AG09319 (cell line): ENCODE results near the gene COL4A2.

Experiments
- DNase-seq: peaks from one replicate; pipeline ENCODE4 v3.0.0-alpha.2; 2010; ENCODE audit warnings: low read depth; ENCODE audit errors: extremely low read depth
- TF ChIP-seq, protein P1 (sequence below): IDR thresholded peaks from 2 replicates; pipeline ENCODE4 v1.5.1; 2011; ENCODE audit warnings: low read depth, mild to moderate bottlenecking, inconsistent platforms, low read length, moderate library complexity

COL4A2 gene

DNA sequence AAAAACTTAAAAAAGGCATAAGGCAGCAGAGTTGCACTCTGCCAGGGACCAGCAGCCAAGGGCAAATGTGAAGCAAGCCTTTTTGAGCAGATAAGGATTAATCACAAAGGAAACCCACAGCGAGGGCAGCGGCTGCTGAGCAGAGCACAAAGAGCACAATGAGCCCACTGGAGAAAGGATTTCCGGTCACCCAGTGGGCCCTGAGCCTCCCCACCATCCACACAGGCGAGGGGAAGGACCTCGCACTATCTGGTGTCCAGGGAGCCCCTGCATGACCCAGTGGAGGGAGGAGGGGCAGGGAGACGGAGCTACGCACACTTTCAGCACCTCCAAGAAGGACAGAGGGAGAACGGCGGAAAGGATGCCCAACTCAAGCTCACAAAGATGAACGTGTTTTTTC lies 40.1 kb upstream of the COL4A2 start:
- no peak for DNase-seq
- TF ChIP-seq, protein P1, sequence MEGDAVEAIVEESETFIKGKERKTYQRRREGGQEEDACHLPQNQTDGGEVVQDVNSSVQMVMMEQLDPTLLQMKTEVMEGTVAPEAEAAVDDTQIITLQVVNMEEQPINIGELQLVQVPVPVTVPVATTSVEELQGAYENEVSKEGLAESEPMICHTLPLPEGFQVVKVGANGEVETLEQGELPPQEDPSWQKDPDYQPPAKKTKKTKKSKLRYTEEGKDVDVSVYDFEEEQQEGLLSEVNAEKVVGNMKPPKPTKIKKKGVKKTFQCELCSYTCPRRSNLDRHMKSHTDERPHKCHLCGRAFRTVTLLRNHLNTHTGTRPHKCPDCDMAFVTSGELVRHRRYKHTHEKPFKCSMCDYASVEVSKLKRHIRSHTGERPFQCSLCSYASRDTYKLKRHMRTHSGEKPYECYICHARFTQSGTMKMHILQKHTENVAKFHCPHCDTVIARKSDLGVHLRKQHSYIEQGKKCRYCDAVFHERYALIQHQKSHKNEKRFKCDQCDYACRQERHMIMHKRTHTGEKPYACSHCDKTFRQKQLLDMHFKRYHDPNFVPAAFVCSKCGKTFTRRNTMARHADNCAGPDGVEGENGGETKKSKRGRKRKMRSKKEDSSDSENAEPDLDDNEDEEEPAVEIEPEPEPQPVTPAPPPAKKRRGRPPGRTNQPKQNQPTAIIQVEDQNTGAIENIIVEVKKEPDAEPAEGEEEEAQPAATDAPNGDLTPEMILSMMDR: no peak

DNA sequence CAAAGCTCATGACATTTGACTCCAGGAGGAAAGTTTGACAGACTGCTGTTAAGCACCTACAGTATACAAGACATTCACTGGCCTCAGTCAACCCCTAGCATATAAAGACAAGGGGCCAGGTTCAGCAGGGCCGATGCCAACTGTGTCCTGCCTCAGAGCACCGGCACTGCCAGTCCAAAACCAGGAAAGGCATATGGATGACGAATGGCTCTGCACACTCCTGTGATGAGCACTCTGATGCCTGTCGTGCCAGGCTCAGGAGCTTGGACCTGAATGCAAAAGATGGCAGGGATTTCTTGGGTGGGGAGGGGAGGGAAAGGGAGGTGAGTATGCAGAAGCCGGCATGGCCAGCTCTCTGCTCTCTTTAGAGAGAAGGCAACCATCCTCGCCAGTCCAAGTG lies 39.0 kb upstream of the COL4A2 start:
- TF ChIP-seq, protein P1: no peak
- DNase-seq: no peak

DNA sequence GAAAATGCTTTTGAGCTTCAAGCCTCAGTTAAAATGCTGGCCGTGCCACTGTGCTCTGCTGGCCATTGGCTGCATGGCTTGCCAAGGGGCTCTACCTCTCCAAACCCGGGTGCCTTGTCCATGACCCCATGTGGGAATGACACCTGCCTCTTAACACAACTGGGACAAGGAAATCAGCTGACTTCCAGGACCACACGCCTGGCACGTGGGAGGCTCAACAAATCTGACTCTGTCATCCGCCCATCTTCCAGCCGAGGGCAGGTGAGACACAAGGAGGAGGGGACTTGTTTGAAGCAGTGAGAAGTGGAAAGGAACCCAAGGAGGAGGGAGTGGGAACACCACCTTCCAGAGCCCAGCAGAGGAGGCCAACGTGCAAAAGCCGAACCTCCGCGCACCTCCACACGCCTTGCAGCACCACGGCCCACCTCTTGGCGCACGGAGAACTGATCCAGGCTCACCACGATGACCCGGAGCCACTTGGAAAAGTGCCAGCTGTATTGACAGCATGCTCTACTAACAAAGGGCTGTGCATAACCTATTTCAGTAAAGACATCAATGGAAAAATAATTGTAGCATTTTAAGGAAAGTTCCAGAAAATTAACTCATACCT lies 38.4 kb upstream of the COL4A2 start:
- TF ChIP-seq, protein P1: no peak
- DNase-seq: no peak

DNA sequence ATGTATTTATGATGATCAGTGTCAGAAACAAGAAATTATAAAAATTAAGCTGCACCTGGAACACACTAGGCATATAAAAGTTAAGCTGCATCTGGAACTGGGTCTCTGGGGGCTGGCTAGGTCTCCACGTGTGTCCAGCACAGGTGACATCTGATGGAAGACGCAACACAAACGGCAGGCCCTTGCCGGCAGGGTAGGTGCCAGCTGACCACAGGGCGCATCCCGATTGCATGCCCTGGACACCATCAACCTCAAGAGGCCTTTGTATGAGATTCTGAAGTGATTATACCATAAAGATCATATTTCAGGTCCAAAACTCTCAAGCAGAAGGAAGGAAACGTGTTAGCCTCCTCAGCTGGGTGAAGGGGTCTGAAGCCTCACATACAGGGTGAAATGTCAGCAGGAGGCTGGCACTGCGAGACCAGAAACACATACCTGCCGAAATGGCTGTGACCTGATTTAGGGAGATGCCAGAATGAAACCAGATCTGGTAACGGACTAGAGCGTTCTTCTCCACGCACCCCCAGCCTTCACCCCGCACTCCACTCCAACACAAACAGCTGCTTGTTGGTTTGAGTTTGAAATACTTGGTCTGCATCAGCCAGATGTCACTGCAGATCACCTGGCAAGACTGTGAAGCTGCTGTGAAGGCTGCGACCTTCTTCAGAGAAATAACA lies 37.4 kb upstream of the COL4A2 start:
- TF ChIP-seq, protein P1: no peak
- DNase-seq: no peak

DNA sequence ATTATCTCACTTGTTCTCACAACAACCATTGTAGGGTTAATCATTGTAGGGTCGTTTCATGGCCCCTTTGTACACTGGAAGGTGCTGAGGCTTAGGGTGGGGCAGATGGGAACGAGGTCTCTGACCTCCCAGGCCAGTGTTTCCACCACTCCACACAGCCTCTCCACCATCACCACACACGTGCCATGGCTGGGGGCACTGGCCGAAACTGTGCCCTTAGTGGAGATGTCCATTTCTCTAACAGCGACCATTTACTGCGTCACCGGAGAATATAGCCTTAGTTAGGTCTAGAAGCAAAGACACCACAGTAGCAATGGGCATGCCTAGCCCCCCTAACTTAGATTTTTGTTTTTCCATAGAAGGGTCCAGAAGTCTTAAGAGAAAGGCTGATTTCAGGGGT lies 36.6 kb upstream of the COL4A2 start:
- TF ChIP-seq, protein P1: no peak
- DNase-seq: no peak

DNA sequence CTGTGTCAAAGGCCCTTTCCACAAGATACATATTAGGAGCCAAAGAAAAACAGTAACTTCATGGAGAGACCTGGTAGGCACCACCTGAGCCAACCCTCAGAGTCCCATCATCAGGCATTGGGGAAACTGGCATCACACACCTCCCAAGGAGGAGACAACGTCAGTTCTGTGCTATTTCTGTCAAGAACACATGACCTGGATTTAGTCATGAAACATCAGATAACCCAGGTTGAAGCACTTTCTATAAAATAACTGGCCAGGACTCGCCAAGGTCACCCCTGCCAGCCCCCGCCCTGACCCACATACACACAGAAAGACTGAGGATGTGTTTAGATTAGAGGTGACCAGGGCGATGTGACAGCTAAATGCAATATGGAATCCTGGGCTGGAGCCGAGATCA lies 35.8 kb upstream of the COL4A2 start:
- TF ChIP-seq, protein P1: no peak
- DNase-seq: no peak

DNA sequence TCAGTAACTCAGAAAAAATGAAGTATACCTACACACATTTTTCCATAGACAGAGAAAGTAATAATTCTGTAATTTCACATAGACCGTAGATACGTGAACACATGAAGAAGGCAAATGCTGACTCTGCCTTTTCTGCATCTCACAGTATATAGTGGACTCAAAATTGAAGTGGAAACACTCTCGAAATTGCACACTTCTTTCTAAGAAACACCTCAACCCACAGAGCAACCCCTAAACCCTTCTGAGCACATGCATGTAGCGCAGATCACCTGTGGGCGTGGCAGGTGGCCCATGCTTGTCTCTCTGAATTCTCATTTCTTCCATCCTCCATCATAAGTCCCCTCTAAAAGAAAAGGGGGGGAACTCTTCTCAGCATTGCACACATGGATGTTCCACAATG lies 34.9 kb upstream of the COL4A2 start:
- TF ChIP-seq, protein P1: no peak
- DNase-seq: no peak
